PC-3 (cell line): ENCODE results near the gene MAN2B1. TPM values are rescaled to one million over a fixed set of nuclear protein-coding genes. Genes with fewer than 3 reads are reported as not detected.

Experiments used
- ATAC-seq: fragments of 200-7000 bp; cut with Tn5 transposase; 2 replicates; pipeline ENCODE4 v1.9.1; 2020; ENCODE audit warnings: mild to moderate bottlenecking, moderate library complexity
- BruUV-seq: library from RNA; stranded (reverse); fragments of 400-500 nt; replicated peaks from 2 replicates; lab custom pipeline; 2021; lab: Mats Ljungman, UMichigan
- CTCF ChIA-PET: fragments of 300-600 bp; sonication (Branson Sonifier 250); formaldehyde crosslinking; loops from one replicate; lab custom pipeline; 2022; ENCODE audit warnings: antibody characterized with exemption; lab: Charles Lee
- POLR2A ChIA-PET: fragments of 300-600 bp; sonication (Branson Sonifier 250); formaldehyde crosslinking; loops from one replicate; lab custom pipeline; 2022; ENCODE audit warnings: antibody characterized with exemption; ENCODE audit not compliant: unreplicated experiment; lab: Charles Lee
- DNase-seq: peaks from one replicate; pipeline ENCODE4 v3.0.0-alpha.2; 2015
- H2AFZ ChIP-seq: fragments of 300-600 bp; sonication (generic); 2 replicates; pipeline ENCODE4 v1.6.0; 2016; ENCODE audit warnings: antibody characterized with exemption, low read length
- H3F3A ChIP-seq: fragments of 300-600 bp; sonication (generic); one replicate; pipeline ENCODE4 v1.6.0; 2017; ENCODE audit warnings: antibody characterized with exemption, low read length, control low read depth, mild to moderate bottlenecking; ENCODE audit not compliant: unreplicated experiment
- H3K27ac ChIP-seq: fragments of 300-600 bp; sonication (generic); 2 replicates; pipeline ENCODE4 v1.5.1; 2016; ENCODE audit warnings: mild to moderate bottlenecking, low read length
- H3K27me3 ChIP-seq: fragments of 300-600 bp; sonication (generic); 2 replicates; pipeline ENCODE4 v1.6.1; 2016; ENCODE audit warnings: low read length, mixed read lengths
- H3K36me3 ChIP-seq: fragments of 300-600 bp; sonication (generic); 2 replicates; pipeline ENCODE4 v1.6.1; 2016; ENCODE audit warnings: low read depth, mixed run types, low read length, mixed read lengths
- H3K4me1 ChIP-seq: fragments of 300-600 bp; sonication (generic); 2 replicates; pipeline ENCODE4 v1.5.1; 2016; ENCODE audit warnings: low read length; ENCODE audit not compliant: insufficient read depth
- H3K4me2 ChIP-seq: fragments of 300-600 bp; sonication (generic); 2 replicates; pipeline ENCODE4 v1.6.0; 2016; ENCODE audit warnings: low read length
- H3K4me3 ChIP-seq: fragments of 300-600 bp; sonication (generic); 2 replicates; pipeline ENCODE4 v1.5.1; 2016; ENCODE audit warnings: mild to moderate bottlenecking, low read length, mixed read lengths
- H3K79me2 ChIP-seq: fragments of 300-600 bp; sonication (generic); 2 replicates; pipeline ENCODE4 v1.6.1; 2017; ENCODE audit warnings: low read length, mixed read lengths
- H3K9ac ChIP-seq: fragments of 300-600 bp; sonication (generic); 2 replicates; pipeline ENCODE4 v1.6.0; 2016; ENCODE audit warnings: mild to moderate bottlenecking, low read length
- H3K9me2 ChIP-seq: fragments of 300-600 bp; sonication (generic); replicated peaks from 2 replicates; pipeline ENCODE4 v1.6.1; 2016; ENCODE audit warnings: mixed run types, low read length, mixed read lengths
- H3K9me3 ChIP-seq: fragments of 300-600 bp; sonication (generic); 2 replicates; pipeline ENCODE4 v1.6.1; 2016; ENCODE audit warnings: low read length, mixed read lengths
- H4K20me1 ChIP-seq: fragments of 300-600 bp; sonication (generic); 2 replicates; pipeline ENCODE4 v1.6.1; 2016; ENCODE audit warnings: low read length, mixed read lengths
- CTCF ChIP-seq: fragments of 300-600 bp; sonication (generic); conservative IDR thresholded peaks from 2 replicates; pipeline ENCODE4 v1.5.1; 2017; ENCODE audit warnings: antibody characterized with exemption, low read depth, mild to moderate bottlenecking, low read length
- EZH2 ChIP-seq: fragments of 300-600 bp; sonication (generic); IDR thresholded peaks from one replicate; pipeline ENCODE4 v1.6.1; 2017; ENCODE audit warnings: antibody characterized with exemption, mild to moderate bottlenecking, low read length; ENCODE audit not compliant: unreplicated experiment
- EZH2phosphoT487 ChIP-seq: fragments of 300-600 bp; sonication (generic); IDR thresholded peaks from 2 replicates; pipeline ENCODE4 v1.6.1; 2018; ENCODE audit warnings: mild to moderate bottlenecking, antibody characterized with exemption, low read length, borderline replicate concordance
- intact Hi-C: fragments of 100-400 bp; cut with micrococcal nuclease; formaldehyde crosslinking; loops from 2 replicates; pipeline ENCODE4 v1.9.0; 2023
- total RNA-seq: library from RNA; depleted of rRNA; stranded (reverse); fragments of >200 nt; gene quantifications from 2 replicates; pipeline ENCODE4 v1.2.3, GENCODE V29; 2014

MAN2B1 gene
- total RNA-seq, 1 experiment from 2014 or later = 67.5 TPM

- ATAC-seq (no peak), DNase-seq (no peak)
- Histone ChIP-seq H3K27me3 (no peaks in the 10 kb centered on the region), H3K4me3 (no peak overlapping the region), H3K79me2 (no peaks in the 10 kb centered on the region), H3K9me3 (no peaks in the 10 kb centered on the region), H2AFZ (no peak overlapping the region), H3K36me3 (no peaks in the 10 kb centered on the region; the same call in none of the 2 replicates), H3K4me2 (no peak overlapping the region), H4K20me1 (no peaks in the 10 kb centered on the region), H3K9me2 (no peaks in the 10 kb centered on the region), H3K27ac (no peak overlapping the region), H3K9ac (no peak overlapping the region), H3K4me1 (no peaks in the 10 kb centered on the region), H3F3A (no peaks in the 10 kb centered on the region)
- no TSS peak for BruUV-seq
- ChIA-PET CTCF (no interaction called here), POLR2A (no interaction called here)
- intact Hi-C loops = no loop called here
- TF ChIP-seq EZH2phosphoT487 (no peak), CTCF (no peak), EZH2 (no peak)
Measured at GRCh38 chr19:12689012-12689411, 22.5 kb upstream of the MAN2B1 start.

GRCh38 chr19:12687496-12688196 is 21.1 kb upstream of the MAN2B1 start, which contains the start of gene GNG14:
Gene GNG14, plus strand, starts transcription at chr19:12687998. Its CDS starts 51 bp downstream, at chr19:12688049.
- Histone ChIP-seq H3K4me2 (no peak within 1 kb of the TSS), H3F3A (no peaks in the 10 kb centered on the region), H3K4me1 (no peaks in the 10 kb centered on the region), H3K9ac (no peak within 1 kb of the TSS), H3K79me2 (no peaks in the 10 kb centered on the region), H3K27ac (no peak within 1 kb of the TSS), H2AFZ (no peak within 1 kb of the TSS), H3K27me3 (no peaks in the 10 kb centered on the region), H4K20me1 (no peaks in the 10 kb centered on the region), H3K9me2 (no peaks in the 10 kb centered on the region), H3K4me3 (no peak within 1 kb of the TSS), H3K36me3 (no peaks in the 10 kb centered on the region; the same call in 1 of the 2 replicates), H3K9me3 (no peaks in the 10 kb centered on the region)
- ATAC-seq (no peak; the same call in 1 of the 2 replicates), DNase-seq (no peak)
- CTCF ChIA-PET = no interaction called here
- TF ChIP-seq CTCF (no peak), EZH2phosphoT487 (no peak), EZH2 (no peak)
- BruUV-seq = no TSS peak
- POLR2A ChIA-PET = no interaction called here
- intact Hi-C loops = no loop called here

- no peaks in the 10 kb centered on the region for H3K27me3 ChIP-seq
- DNase-seq (no peak), ATAC-seq (no peak)
- H3K27ac ChIP-seq = no peak overlapping the region
- no peak overlapping the region for H3K4me2 ChIP-seq
- no peaks in the 10 kb centered on the region for H3K79me2 ChIP-seq
- no peaks in the 10 kb centered on the region for H3K36me3 ChIP-seq
- ChIA-PET POLR2A (interaction anchor here (0.6 kb wide), 1 partner anchor 187 kb away, joined by 3 read pairs; no protein-coding TSS in a partner anchor), CTCF (no interaction called here)
- H3K9ac ChIP-seq = no peak overlapping the region
- intact Hi-C loops = no loop called here
- H3F3A ChIP-seq = no peaks in the 10 kb centered on the region
- H3K4me3 ChIP-seq = no peak overlapping the region
- H3K9me2 ChIP-seq = no peaks in the 10 kb centered on the region
- H3K9me3 ChIP-seq = no peaks in the 10 kb centered on the region
- no peaks in the 10 kb centered on the region for H3K4me1 ChIP-seq
- no peaks in the 10 kb centered on the region for H4K20me1 ChIP-seq
- no peak overlapping the region for H2AFZ ChIP-seq
- no peak for TF ChIP-seq CTCF
- TF ChIP-seq EZH2phosphoT487 = no peak
- no peak for TF ChIP-seq EZH2
- no TSS peak for BruUV-seq
Measured at GRCh38 chr19:12685831-12686230, 19.3 kb upstream of the MAN2B1 start.
